AG20443 (cell line): ENCODE measurements around the gene NME7.
"Not testable (repeated sequence)": the region's sequence is repeated elsewhere in the genome, so short reads cannot be mapped to it uniquely, and the experiment has no call there.

Experiments
- DNase-seq: peaks from one replicate; pipeline ENCODE4 v3.0.0; 2012; ENCODE audit warnings: low spot score, mixed read lengths

Gene NME7

DNA sequence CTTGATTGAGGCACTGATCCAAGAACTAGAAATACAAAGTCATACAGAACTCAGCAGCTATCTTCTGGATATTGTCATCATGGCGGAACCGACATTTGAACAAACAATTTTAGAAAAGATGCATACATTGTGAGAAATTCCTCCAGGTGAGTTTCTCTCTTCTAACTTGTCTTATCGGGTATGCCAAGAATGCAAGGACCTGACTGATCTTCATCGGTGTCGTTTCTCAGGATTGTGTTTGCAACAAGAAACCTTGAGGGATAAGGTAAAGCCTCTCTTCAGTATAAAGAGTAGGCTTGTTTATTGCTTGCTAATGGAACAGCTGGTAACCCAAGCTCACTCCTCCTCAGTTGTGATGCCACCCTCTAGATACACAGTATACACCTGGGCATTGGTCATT is 62.2 kb downstream of the NME7 start:
- DNase-seq, result no peak

DNA sequence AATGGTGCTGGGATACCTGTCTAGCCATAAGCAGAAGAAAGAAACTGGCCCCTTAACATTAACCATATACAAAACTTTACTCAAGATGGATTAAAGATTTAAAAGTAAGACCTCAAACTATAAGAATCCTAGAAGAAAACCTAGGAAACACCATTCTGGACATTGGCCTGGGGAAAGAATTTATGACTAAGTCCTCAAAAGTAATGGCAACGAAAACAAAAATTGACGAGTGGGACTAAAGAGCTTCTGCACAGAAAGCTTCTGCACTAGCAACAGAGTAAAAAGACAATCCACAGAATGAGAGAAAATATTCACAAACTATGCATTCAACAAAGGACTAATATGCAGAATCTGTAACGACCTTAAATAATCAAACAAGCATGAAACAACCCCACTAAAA is 66.7 kb downstream of the NME7 start:
- DNase-seq, result no peak

DNA sequence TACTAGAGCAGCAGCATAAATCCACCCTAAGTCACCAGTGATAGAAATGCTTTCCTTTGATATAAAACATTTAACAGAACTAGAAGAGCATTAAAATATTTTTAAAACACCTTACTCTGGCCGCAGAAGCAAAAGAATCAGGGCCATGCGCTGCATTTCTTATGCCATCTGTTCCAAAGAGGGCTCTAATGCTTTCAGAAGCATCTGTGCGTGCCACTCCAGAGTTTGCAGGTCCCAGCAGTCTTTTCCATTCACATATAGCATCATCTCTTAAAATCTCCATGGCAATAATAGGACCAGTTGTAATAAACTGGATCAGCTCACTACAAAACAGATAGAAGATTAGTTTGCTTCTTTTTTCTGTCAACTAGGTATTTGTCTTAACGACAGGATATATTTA is 69.2 kb downstream of the NME7 start:
- no peak for DNase-seq

DNA sequence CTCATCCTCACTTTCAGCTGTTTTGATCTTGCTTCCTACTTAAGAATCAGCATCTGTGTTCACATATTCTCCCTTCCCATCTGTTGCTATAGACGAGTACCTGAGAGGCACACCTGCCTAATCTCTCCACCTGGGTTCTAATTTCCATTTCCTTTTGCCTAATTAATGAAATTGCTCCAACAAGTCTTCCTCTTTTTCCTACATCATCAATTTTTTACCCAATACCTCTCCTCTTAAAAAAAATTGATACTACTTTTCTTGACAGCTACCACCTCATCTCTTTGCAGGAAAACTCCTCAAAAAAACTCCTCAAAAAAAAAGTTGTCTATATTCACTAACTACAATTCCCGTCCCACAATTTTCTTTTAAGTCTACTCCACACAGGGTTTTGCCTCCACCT is 71.8 kb downstream of the NME7 start:
- no peak for DNase-seq

DNA sequence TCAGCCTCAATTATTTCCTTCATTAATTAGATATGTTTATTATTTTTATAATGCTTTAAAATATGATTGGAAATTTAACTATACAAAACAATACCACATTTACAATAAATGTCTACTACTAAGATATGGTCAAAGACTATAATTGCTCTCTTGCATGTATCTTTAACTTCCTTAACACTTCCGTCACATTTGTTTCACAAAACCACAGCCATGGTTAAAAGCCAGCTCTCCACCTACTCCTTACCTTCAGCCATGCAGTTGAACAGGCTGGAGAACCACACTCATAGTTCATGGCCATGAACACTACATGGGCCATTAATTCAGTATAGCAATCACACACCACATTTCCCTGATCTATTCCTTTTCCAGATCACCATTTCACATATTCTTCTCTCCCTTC is 72.2 kb downstream of the NME7 start:
- DNase-seq, result no peak

DNA sequence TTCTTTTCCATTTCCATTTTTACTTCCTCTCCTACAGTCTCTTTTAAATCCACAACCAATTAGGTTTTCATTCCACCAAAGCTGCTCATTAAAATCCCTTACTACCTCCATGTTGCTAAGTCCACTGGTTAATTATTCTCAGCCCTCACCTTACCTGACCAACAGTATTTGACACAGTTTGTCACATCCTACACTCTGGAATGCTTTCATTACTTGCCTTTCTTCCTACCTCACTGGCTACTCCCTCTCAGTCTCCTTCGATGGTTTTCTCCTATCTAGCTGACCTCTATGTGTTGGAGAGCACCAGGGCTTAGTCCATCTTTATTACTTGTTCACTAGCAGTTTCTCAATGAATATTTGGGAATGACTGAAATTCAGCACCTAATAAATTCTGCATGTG is 78.6 kb downstream of the NME7 start:
- no peak for DNase-seq

DNA sequence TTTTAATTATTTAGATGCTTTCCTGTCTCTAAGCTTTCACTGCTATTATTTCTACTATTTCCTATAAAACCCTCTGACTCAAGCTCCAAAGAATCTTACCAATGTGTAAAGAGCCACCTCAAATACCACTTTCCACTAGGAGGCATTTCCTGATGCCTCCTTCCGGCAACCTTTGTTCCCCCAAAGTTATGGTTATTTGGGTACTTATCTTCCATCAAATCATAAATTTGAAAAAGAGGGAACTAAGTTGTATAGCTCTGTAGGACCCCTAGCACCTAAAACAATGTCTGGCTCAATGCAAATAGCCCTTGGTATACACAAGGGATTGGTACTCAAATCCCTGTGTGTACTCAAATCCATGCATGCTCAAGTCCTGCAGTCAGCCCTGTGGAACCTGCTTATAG is 79.6 kb downstream of the NME7 start:
- DNase-seq, result peak; percentile 42

DNA sequence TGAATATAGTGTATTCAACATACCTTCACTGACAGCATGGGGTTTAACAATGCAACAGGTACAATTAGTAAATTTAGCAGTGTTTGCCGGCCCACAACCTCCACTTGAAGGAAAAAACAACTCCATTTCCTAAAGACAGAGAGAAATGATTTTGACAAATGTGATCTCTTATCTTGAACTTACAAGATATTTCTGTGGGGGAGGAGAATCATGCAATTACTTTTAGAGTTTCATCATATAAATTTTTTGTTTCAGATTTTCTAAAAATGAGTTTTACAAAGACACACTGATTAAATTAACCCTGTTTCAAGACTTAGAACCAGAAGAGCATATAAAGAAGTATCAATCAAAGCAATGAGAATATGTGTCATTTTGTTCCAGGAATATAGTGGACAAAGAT is 80.3 kb downstream of the NME7 start:
- no peak for DNase-seq

DNA sequence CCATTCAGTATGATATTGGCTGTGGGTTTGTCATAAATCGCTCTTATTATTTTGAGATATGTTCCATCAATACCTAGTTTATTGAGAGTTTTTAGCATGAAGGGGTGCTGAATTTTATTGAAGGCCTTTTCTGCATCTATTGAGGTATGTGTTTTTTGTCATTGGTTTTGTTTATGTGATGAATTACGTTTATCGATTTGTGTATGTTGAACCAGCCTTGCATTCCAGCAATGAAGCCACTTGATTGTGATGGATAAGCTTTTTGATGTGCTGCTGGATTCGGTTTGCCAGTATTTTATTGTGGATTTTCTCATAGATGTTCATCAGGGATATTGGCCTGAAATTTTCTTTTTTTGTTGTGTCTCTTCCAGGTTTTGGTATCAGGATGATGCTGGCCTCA is 86.0 kb downstream of the NME7 start:
- not testable (repeated sequence) for DNase-seq

DNA sequence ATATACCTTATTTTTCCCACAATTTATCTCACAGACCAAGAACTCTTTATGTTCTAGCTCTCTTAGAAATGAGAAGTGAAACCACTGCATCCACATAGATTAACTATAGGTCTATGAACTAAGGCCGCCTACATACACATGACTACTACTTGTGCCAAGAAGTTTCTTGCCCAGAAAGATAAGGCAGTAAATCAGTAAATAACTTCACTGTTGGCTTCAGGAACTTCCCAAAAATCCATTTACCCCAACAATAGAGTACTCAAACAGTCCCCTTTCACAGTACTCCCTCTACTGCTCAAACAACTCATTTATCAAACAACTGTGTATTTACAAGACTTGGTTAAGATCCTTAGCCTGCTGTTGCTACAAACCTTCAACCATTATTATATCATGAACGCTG is 96.5 kb downstream of the NME7 start:
- DNase-seq, result no peak

DNA sequence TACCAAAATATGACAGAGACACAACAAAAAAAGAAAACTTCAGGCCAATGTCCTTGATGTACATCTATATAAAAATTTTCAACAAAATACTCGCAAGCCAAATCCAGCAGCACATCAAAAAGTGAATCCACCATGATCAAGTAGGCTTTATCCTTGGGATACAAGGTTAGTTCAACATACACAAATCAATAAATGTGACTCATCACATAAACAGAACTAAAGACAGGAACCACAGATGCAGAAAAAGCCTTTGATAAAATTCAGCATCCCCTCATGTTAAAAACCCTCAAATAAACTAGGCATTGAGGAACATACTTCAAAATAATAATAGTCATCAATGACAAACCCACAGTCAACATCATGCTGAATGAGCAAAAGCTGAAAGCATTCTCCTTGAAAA is 101.5 kb downstream of the NME7 start:
- no peak for DNase-seq

DNA sequence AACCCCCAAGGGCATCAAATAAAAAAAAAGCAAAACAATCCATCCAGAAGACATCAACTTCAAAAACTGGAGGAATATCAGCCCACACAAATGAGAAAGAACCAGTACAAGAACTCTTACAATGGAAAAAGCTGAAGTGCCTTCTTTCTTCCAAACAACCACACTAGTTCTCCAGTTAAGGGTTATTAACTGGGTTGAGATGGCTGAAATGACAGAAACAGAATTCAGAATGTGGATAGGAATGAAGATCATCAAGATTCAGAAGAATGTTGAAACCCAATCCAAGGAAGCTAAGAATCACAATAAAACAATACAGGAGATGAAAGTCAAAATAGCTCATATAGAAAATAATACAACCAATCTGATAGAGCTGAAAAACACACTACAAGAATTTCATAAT is 104.5 kb downstream of the NME7 start:
- no peak for DNase-seq

DNA sequence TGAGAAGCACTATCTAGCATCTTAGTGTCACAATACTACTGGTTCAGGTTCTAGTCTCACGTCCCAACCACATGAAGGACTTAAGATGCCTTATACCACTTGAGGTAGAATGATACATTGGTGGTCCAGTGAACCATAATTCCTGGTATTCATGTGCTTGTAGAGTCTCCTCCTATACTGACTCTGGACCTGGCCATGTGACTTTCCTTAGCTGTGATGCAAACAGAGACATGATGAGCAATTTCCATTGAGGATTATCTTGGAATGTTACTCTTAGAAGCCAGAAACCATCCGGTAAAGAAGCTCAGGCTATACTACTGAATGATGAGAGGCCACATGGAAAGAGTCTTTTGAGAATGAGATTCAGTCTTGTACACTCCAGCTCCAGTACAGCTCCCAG is 105.7 kb downstream of the NME7 start:
- DNase-seq, result no peak

DNA sequence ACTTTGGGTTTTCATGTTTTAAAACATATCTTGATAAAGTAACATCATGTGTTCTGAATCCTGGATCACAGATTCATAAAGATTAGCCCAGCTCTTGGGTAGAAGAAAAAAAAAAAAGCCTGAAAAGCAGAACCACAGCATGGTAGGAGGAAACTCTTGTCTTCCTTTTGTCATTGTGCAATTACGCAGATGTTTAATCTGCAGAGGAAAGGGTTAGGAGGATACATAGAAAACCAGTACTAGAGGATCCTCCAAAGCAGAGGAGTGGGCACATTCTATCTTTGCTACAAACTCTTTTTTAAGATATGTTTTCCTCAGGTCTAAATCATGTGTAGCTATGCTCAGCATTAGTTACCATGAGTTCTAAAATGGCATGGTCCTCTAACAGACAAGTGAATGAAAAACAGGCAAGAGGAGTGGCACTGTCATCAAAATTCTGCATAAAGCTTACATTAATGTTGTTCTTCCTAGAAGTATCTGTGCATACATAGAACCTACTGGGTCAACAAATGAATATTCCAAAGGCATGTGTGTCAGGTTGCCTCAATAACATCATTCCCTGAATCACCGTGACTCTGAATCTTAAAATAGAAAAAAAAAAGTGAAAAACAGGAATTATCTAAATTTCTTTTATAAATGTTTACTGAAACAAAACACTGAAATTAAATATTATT is 107.0 kb downstream of the NME7 start:
- DNase-seq, result no peak

DNA sequence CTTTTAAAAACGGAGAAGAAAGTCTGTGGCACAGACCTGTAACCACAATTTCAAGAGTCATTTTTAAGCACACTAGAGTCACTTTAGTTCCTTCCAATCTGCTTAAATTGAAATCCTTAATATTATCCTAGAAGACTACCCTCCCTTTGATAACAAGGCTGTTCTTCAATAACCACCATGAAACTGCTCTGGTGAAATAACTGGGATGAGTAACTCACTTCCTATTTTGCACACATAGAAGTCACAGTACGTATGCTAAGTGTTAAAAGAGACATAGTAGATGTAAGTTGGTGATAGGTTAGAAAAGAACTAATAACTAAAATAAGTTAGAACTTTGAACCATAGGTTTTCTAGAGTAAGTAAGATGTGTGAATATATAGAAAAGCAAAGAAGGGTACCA is 107.8 kb downstream of the NME7 start:
- DNase-seq, result no peak

DNA sequence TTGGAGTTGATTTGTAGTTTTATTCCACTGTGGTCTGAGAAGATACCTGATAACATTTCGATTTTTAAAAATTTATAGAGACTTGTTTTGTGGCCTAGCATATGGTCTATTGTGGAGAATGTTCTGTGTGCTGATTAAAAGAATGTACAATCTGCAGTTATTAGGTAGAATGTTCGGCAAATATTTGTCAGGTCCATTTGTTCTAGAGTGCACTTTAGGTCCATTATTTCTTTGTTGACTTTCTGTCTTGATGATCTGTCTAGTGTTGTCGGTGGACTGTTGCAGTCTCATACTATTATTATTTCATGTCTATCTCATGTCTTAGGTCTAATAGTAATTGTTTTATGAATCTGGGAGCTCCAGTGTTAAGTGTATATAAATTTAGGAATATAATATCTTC is 116.8 kb downstream of the NME7 start:
- no peak for DNase-seq

DNA sequence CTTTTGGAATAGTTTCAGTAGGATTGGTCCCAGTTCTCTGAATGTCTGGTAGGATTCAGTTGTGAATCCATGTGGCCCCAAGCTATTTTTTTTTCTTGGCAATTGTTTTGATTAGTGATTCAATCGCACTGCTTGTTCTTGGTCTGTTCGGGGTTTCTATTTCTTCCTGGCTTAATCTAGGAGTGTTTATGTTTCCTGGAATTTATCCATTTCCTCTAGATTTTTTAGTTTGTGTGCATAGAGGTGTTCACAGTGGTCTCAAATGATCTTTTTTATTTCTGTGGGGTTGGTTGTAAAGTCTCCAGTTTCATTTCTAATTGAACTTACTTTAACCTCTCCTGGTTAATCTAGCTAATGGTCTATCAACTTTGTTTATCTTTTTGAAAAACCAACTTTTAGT is 117.6 kb downstream of the NME7 start:
- DNase-seq, result no peak

DNA sequence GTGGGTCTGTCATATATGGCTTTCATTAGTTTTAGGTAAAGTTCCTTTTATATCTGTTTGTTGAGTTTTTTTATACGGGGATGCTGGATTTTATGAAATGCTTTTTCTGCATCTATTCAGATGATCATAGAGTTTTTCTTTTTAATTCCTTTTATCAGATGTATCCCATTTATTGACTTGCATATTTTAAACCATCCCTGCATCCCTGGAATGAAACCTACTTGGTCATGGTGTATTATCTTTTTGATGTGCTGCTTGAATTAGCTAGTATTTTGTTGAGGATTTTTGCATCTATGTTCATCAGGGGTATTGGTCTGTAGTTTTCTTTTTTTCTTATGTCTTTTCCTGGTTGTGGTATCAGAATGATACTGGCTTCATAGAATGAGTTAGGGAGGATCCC is 118.0 kb downstream of the NME7 start:
- no peak for DNase-seq

DNA sequence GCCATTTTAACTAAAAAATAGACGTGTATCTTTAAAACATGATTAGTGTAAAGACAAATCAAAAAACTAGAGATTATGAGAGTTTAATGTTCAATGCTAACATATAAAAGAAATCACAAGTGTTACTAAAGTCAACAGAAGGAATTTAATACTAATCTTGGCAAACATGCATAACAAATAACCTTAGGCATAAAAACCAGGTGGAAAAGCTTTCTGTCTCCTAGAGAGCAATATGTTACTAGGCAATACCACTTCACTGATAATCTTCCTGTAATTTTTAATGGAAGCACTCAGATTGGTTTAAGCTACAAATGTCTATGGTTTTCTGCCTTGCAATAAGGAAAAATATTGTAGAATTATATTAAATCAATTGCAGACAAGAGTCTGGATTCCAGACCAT is 121.9 kb downstream of the NME7 start:
- DNase-seq, result no peak

DNA sequence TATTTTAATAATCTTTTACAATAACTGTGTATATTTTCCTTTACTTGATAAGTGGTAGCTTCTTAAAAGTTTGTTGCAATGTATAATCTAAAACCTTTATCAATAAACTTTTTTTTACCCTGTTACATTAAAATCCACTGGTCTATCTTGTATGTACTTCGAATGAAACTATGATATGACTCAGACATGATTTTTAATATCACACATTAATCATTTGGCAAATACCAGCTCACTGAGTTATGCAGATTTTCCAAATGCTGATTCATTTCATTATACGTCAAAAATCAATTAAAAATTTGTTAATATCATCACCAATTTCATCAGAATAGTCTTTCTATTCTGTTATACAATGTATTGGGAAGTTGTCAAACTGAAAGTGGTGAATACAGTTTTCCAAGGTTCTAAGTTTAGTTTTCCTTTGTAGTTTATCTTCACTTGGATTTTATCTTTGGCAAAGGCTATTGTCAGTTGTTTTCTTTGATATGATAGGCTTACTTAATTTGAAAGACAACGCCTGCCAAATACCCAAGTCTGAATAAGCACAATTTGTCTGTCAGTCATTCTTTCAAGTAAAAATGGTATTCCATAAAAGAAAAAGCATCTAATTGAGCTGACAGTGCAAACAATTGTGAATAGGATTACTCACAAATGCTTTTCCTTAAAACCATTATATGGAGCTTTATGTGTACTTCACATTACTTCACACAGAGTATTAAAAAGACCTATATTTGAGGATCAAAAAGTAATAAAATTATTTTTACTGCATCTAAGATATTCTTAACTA is 127.0 kb downstream of the NME7 start:
- DNase-seq, result no peak

DNA sequence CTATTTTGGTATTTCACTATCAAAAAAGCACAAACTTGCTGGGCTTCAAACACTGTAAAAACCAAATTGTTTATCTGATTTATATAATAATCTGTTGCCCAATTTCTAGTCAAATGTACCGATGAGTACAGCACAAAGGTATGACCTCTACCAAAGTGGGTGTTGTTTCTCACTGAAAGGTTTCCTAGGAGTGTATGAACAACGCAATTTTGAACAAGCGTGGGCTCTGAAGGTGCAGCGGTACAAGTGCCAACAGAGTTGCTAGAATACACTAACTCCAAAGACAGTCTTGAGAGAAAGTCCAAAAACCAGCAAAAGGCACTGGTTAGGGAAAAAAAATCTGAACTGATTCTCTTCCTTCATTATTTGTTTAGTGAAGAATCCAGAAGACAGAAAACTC is 130.7 kb downstream of the NME7 start:
- no peak for DNase-seq

DNA sequence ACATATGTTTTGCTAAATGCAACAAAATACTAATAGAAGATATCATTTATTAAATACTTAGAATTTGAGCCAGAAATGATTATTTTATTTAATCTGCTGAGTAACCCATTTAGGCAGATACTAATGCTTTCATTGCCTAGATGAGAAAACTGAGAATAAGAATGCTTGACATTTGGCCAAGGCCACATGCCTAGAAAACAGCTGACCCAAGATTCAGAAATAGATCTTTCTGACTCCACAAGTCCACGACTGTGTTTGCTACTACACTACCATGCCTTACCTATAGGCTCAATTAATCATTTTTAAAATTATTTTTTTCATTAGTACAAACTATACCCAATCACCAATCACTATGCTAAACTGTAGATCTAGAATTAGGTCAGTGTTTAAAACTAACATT is 131.5 kb downstream of the NME7 start:
- DNase-seq, result peak; percentile 10

DNA sequence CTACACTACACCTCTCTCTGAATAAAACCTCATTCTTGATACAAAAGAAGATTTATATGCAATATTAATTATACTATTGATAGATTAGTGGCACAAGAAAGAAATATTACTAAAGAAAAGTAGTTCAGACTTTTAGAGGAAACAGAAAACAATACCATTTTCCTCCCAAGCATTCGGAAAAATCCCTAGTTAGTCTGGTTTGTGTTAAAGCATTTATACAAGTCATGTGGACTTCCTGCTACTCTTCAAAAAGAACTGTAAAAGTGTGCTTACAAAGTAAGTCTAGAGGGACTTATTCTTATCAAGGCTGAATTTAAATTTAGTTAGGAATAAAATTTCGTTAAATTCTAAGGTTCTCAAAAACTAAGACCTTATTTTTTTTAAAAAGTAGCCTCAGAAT is 132.0 kb downstream of the NME7 start:
- DNase-seq, result no peak

DNA sequence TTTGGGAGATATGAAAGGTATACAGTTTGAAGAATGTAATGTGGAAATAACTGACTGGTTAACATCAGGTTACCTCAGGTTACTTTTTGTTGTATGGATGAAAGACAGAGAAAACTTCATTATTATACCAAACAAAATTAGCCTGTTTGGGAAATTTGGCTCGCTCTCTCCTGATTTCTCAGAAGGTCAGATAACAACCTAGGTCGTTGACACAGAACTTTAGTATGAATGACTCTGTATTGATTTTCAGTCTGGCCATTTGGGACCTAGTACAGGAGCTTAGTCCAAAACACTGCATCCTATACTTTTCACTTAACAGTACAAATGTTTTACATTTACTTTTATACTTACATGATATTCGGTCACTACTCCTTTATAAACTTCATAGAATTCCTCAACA is 132.8 kb downstream of the NME7 start:
- DNase-seq, result no peak
